ENCODE data around the gene TTC21A. TPM values are rescaled to one million over a fixed set of nuclear protein-coding genes. Genes with fewer than 3 reads are reported as not detected.

TTC21A gene
- total RNA-seq, 1 experiment from 2014 or later: 5.6 TPM

- H2AFZ ChIP-seq (ENCODE audit: low read depth, low read length, poor library complexity, severe bottlenecking): no peak overlapping the region
- no TSS peak for BruUV-seq (replicated peaks)
- no peaks in the 10 kb centered on the region for H3K27me3 ChIP-seq (ENCODE audit: insufficient read depth, low read length)
- intact Hi-C loops (cut with micrococcal nuclease): loop anchor here (5.0 kb wide), 1 partner anchor 80 kb away; no protein-coding TSS in a partner anchor
- no peak overlapping the region for H3K27ac ChIP-seq (ENCODE audit: low read depth, low read length)
- no peak for ATAC-seq
- no peak overlapping the region for H3K9ac ChIP-seq (ENCODE audit: low read length)
- no peaks in the 10 kb centered on the region for H3K9me3 ChIP-seq (ENCODE audit: control insufficient read depth in 1 of 2, insufficient read depth in 1 of 2, low read depth in 1 of 2, low read length in 2 of 2)
- ChIA-PET CTCF (interaction anchor here (1.5 kb wide), 1 partner anchor 186 kb away, joined by 5 read pairs; no protein-coding TSS in a partner anchor), POLR2A (no interaction called here), RAD21 (ENCODE audit: low non-redundant PET in 1 of 2, low total read pairs in 2 of 2, uncharacterized antibody in 2 of 2, unreplicated experiment in 2 of 2) (no interaction called here)
- no peak for TF ChIP-seq ZNF274 (IDR thresholded peaks at IDR 0.05; ENCODE audit: low read depth, low read length)
- TF ChIP-seq CTCF (IDR thresholded peaks at IDR 0.05 in 2 of 3, conservative IDR thresholded peaks at IDR 0.05 in 1 of 3; ENCODE audit: borderline replicate concordance in 1 of 3, insufficient read depth in 1 of 3, low read depth in 2 of 3, low read length in 2 of 3): no peak
- TF ChIP-seq CBX3 (IDR thresholded peaks at IDR 0.05; ENCODE audit: low read depth): no peak
- TF ChIP-seq ATF3 (IDR thresholded peaks at IDR 0.05): no peak
- no peak for TF ChIP-seq JUND (IDR thresholded peaks at IDR 0.05)
- no peak for TF ChIP-seq SP1 (IDR thresholded peaks at IDR 0.05; ENCODE audit: low read depth)
- no peak for TF ChIP-seq YY1 (IDR thresholded peaks at IDR 0.05; ENCODE audit: extremely low read depth, insufficient replicate concordance, low read depth, low read length)
- no peak for TF ChIP-seq EZH2phosphoT487 (IDR thresholded peaks at IDR 0.05; ENCODE audit: borderline replicate concordance)
- TF ChIP-seq TCF7L2 (IDR thresholded peaks at IDR 0.05; ENCODE audit: borderline replicate concordance, extremely low read depth, insufficient read depth, insufficient read length): no peak
- no peak for TF ChIP-seq SRF (IDR thresholded peaks at IDR 0.05; ENCODE audit: low read depth)
- TF ChIP-seq ELF1 (IDR thresholded peaks at IDR 0.05; ENCODE audit: borderline replicate concordance, low read depth): no peak
- no peak for TF ChIP-seq RAD21 (IDR thresholded peaks at IDR 0.05; ENCODE audit: low read depth)
- peaks cover 19% of the 10 kb centered on the region; the same call in 1 of the 2 replicates for H3K79me2 ChIP-seq (ENCODE audit: insufficient read depth, low read length)
- no peak for DNase-seq (ENCODE audit: low read depth, low spot score)
- H3K36me3 ChIP-seq (ENCODE audit: control insufficient read depth in 1 of 2, insufficient read depth in 2 of 2, low read length in 2 of 2): peaks cover 6 to 10% of the 10 kb centered on the region in 2 experiments; a peak in 3 of 4 replicates
- H3K4me1 ChIP-seq (ENCODE audit: control insufficient read depth in 1 of 2, insufficient read depth in 2 of 2, low read length in 2 of 2): peaks cover 10 to 15% of the 10 kb centered on the region in 2 experiments
- H3K4me2 ChIP-seq (ENCODE audit: low read length): no peak overlapping the region
- no peak overlapping the region for H3K4me3 ChIP-seq (replicated peaks in 1 of 2; ENCODE audit: low read depth in 1 of 2, low read length in 2 of 2)
- no peaks in the 10 kb centered on the region for H3K9me2 ChIP-seq (ENCODE audit: insufficient read depth)
- no peaks in the 10 kb centered on the region for H4K20me1 ChIP-seq (ENCODE audit: insufficient read depth)
Observed at GRCh38 chr3:39102504-39103323, 4.8 kb upstream of the TTC21A start.

Measured in HCT116 (cell line).